ENCODE results near the gene A4GALT.
A peak's percentile ranks its signal among the peaks of the same experiment; 100 is the strongest.
"Not testable (repeated sequence)": the region's sequence is repeated elsewhere in the genome, so short reads cannot be mapped to it uniquely, and the experiment has no call there.

The A4GALT gene, protein sequence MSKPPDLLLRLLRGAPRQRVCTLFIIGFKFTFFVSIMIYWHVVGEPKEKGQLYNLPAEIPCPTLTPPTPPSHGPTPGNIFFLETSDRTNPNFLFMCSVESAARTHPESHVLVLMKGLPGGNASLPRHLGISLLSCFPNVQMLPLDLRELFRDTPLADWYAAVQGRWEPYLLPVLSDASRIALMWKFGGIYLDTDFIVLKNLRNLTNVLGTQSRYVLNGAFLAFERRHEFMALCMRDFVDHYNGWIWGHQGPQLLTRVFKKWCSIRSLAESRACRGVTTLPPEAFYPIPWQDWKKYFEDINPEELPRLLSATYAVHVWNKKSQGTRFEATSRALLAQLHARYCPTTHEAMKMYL

DNA sequence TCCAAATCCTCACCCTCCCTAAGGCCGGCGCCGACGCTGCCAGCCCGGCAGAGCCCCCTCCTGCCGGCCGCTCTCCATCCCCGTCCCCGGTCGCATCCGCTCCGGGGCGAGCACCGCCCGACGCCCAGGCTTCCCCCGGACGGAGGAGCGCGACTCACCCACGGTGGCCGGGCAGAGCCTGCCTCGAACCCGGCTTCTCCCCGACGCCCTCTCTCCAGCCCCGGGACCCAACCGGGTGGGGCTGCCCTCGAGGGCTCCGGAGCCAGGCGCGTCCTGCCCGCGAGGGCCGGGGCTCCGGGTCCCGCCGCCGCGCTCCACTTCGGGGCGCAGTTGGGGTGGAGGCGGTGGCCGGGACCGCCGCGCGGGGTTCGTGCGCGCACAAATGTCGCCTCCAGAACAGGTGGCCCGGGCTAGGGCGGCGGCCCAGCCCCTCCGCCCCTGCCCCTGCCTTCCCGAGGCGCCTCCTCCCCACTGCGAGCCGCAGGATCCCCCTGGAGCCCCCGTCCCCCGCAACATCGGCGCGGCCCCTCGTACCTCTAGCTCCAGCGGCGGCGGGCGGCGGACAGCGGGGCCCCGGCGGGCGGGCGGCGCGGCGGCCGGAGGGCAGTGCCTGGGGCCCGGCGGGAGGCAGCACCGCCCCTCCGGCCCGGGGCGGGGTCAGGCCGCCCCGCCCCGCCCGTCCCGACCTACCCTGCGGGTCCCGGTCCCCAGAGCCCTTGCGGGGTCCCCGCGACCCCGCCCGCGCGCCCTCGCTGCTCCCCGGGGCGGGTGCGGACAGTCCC, at the start of gene A4GALT:
Gene A4GALT (minus strand): TSS at position 608 of the 782 bp plus-strand sequence. CDS start 26,919 bp downstream, outside the sequence.
- no peak for DNase-seq

DNA sequence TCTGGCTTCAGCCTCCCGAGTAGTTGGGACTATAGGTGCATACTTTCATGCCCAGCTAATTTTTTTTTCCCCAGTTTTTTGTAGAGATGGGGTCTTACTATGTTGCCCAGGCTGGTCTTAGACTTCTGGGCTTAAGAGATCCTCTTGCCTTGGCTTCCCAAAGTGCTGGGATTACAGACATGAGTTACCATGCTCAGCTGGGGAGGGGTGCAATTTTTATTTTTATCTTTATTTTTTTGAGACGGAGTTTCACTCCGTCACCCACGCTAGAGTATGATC, 49.7 kb upstream of the A4GALT start:
- no peak for DNase-seq

DNA sequence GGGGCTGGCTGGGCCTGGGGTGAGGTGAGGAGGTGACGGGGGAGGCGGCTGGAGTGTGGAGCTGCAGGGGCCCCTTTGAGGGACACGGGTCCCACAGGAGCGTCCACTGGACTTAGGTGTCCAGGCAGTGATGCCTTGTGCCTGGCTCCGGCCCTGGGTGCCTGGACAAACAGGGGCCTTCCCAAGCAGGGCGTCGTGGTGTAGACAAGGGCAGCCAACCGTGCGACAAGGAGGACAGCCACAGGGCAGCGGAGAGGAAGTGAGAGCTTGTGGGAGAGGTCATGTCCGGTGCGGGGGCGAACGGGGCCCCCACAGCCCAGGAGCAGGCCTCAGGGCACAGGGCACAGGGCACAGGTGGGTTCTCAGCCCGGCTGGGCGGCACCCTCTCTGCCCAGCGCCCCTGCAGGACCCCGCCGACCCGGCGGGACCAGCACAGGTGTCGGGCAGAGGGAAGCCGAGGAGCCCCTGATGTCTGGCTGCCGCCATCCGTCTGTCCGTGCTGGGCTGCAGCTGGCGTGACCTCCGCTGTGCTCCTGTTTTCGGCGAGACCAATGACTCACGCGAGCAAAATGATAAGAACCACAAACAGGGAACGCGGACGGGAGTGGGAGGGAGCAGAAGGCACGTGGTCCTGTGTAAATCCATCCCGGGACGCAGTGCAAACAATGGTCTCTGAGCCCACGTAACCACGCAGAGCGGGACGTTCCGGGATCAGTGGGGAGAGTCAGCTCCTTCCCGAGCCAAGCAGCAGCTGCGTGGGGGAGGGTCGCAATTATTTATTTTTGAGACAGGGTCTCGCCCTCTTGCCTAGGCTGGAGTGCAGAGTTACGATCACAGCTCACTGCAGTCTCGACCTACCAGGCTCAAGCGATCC, 49.1 kb upstream of the A4GALT start:
- no peak for DNase-seq

DNA sequence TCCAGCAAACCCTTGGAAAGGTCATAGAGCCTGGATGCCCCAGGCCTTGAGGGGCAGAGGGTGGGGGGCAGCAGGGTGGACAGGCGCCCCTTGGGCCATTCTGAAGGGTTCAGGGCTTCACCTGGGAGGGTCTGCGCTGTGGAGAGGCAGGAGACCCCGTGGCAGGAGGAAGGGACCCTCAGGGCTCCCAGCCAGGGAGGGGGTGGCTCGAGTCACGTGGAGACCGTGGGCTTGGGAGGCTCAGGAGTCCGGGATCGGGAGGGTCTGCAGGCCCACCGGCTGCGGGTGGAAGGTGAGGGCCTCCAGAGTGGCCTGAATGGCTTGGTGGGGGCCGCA, 48.5 kb upstream of the A4GALT start:
- no peak for DNase-seq

DNA sequence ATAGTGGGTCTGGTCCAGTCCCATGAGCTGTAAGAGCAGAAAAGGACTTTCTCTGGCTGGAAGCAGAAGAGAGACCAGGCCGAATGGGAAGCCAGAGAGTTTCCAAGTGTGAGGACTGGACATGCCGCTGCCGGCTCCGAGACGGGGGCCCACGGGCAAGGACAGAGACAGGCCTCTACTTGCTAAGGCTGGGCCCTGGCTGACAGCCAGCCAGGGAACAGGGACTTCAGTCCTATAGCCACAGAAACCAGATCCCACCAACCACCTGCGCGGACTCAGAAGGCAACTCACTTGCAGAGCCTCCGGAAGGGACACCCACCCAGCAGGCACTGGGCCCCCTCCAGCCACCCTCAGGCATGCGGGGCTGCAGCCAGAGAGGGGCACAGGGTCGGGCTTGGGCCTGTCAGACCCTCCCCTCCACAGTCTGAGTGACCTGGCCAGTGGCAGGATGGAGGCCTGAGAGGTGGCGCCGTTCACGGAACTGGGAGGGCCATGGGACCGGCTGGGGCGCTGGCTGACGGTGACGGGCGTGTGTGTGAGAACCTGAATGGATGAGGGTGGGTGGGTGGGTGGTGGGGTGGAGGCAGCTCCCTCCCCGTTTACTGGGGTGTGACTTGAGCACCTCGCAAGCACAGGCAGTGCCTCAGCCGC, 47.8 kb upstream of the A4GALT start:
- DNase-seq: no peak

DNA sequence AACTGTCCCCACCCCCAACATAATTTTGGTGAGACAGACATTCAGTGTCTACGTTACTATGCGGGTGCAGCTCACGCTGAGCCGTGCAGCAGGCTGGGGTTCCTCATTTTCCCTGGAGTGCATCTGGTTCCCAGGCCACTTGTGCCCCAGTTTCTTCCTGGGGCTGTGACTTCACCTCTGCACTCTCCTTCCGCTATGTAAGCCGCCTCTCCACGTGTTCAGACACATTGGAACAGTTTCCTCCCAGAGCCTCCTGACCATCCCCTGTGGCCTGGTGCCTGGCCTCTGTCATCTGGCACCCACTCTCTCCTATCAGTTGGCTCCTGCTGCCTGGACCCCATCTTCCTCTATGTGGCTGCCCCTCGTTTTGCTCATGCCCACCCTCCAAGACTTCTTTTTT, 46.2 kb upstream of the A4GALT start:
- DNase-seq: no peak

DNA sequence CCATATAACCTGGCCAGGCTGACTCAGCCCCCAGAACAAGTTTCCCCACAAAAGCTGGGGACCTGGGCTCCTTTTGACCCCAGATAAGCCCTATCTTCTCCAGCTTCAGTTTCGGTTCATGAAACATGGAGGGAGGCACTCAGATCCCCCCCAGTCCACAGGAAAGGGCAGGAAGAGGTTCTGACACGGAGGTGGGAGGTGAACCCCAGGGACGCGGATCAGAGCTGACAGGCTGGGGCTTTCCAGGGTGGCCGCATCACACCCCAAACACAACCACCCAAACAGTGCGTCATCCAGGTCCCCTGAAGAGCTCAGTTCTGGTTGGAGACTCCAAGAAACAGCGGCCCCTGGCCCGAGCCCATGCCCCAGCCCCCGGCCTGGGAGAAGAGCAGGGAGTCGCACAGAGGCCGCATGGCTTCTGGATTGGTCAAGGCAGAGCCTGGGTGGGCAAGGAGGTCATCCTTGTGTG, 44.3 kb upstream of the A4GALT start:
- no peak for DNase-seq

DNA sequence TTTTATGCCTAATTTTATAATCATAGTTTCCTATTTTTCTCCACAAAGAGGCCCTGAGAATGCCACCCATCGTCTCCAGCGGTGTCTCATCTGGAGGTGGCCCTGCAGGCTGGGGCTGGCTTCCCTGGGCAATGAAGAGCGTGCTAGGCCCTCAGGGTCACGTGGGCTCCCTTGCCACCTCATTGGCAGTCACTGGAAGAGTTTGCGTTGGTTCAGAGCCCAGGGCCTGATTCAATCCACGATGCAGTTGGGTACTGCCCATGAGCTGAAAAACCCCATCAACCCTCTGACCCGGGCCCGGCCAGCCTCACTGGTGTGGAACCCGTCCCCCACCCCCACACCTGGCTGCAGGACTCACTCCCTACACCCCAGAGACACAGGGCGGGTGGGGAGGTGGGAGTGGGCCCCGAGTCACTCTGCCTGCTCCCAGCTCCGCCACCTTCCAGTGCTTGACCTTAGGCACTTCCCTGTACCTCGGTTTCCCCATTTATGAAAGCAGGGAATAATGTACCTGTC, 43.4 kb upstream of the A4GALT start:
- no peak for DNase-seq

DNA sequence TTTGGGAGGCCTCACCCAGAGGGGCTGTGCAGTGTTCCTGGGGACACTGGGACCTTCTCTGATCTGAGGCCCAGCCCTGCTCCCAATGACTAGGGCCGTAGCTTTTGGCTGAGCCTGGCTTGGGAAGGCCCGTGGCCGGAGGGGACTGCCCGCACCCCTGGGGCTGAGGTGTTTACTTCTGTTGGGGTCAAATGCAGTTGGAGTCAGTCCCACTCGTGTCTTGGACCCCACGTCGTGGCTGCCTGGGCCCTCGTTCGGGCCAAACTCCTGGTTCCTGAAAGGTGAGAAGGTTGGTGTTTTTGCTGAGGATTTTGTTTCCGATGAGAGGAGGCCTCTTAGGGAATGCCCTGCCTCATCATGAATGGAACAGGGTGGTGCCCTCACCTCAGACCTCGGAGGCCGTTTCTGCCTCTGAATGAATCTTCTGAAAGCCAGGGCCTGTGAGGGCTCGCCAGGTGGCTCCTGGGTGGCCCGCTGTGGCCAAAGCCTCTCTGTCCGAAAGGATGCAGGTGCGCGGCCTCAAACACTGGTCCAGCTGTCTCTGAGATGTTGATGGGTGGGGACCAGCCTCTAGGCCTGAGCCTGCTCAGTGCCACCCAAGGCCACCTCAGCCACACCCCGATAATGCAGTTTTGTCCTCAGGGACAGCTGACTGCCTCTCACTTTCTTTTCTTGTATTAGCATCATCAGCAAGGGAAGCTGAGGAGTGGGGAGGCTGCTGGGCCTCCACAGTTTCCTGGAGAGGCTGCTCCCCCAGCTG, 40.3 kb upstream of the A4GALT start:
- DNase-seq: no peak

DNA sequence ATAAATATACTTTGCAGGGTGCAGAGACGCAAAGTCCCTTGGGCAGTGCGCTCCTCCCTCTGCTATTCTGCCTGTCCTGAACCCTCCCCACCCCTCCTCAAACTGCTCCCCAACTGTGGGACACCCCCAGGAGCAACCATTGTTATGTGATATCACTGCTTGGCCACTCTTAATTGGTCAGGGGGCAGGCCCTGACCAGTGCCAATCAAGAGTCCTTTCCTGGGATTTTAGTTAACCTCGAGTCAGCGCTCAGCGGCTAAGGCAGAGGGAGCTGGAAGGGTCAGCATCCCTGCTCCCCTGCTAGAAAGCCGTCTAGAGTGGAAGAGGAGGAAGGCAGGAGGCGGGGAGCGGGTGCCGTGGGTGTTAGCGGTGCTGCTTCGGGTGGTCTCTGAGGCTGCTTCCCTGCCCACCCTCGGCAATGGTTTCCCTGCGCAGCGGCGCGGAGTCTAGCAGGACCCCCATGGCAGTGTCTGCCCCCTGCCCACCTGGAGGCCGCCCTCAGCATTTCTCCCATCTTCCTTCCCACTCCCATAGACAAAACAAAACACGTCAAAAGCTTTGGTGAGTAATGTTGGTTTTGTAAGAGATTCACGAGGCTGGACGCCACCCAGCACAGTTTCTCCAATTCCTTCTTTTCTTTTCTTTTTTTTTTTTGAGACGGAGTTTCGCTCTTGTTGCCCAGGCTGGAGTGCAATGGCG, 38.4 kb upstream of the A4GALT start:
- no peak for DNase-seq

DNA sequence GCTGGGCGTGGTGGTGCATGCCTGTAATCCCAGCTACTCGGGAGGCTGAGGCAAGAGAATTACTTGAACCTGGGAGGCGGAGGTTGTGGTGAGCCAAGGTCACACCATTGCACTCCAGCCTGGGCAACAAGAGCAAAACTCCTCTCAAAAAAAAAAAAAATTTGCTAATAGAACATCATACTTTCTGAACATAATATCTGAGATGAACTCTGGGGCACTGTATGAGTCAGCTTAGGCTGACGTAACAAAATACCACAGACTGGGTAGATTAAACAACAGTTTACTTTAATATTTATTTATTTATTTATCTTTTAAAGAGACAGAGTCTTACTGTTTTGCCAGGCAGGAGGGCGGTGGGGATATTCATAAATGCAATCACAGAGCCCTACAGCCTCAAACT, 34.9 kb upstream of the A4GALT start:
- not testable (repeated sequence) for DNase-seq

DNA sequence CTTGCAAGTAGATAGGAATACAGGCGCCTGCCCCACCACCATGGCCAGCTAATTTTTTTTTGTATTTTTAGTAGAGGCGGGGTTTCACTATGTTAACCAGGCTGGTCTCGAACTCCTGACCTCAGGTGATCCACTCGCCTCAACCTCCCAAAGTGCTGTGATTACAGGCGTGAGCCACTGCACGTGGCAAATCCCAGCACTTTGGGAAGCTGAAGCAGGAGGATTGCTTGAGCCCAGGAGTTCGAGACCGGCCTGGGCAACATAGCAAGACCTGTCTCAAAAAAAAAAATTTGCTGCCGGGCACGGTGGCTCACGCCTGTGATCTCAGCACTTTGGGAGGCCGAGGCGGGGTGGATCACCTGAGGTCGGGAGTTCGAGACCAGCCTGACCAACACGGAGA, 34.5 kb upstream of the A4GALT start:
- DNase-seq: not testable (repeated sequence)

DNA sequence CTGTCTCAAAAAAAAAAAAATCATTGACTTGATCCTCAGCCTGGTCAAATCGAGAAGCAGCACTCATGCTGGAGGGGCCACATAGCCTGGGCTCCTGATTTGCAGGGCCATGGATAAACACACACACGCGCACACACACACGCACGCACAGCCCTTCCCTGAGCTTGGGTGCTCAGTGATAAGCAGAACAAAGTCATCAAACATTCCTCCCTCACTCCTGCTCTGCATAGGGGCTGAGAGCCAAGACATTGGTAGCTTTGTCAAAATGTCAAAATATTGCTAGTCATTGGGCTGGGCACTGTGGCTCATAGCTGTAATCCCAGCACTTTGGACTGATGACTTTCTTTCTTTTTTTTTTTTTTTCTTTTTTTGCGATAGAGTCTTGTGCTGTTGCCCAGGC, 34.0 kb upstream of the A4GALT start:
- no peak for DNase-seq

DNA sequence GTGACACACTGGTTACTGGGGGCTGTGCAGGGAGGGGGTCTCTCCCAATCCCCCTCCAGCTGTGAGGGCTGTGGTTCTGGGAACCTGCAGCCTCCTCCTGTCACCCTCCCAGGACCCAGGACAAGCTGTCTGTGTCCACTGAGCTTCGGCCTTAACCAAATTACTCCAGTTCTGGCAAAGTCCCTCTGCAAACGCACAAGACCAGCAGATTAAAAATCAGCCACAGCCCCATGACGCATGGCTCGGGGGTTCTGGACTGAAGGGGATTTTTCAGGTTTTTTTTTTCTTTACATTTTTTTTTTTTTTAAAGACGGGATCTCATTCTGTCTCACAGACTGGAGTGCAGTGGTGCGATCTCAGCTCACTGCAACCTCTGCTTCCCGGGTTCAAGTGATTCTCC, 32.2 kb upstream of the A4GALT start:
- DNase-seq: no peak

DNA sequence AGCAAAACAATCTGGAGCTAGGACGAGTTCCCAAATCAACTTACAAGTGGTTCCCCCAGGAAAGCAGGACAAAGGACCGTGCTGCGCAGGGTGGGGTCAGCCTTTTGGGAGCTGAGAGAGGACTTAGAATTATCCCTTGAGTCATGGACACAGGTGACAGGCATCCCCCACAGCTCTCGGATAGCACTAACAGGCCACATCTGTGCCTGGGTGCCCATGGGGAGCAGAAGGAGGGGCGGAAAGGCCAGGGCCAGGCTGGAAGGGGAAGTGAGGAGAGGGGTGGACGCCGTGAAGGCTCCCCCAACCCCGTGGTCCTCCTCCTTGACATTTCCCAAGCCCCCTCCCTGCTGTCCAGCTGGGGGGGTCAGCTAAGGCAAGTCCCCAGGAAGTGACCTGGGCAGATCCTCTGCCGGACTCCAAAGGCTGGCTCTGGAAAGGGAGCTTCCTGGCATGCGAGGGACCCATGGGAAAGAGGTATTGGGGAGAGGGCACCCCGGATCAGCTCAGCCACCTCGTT, 31.6 kb upstream of the A4GALT start:
- no peak for DNase-seq

DNA sequence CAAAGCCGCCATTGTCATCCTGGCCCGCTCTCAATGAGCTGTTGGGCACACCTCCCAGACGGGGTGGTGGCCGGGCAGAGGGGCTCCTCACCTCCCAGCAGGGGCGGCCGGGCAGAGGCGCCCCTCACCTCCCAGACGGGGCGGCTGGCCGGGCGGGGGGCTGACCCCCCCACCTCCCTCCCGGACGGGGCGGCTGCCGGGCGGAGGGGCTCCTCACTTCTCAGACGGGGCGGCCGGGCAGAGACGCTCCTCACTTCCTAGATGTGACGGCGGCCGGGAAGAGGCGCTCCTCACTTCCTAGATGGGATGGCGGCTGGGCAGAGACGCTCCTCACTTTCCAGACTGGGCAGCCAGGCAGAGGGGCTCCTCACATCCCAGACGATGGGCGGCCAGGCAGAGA, 29.8 kb upstream of the A4GALT start:
- not testable (repeated sequence) for DNase-seq

DNA sequence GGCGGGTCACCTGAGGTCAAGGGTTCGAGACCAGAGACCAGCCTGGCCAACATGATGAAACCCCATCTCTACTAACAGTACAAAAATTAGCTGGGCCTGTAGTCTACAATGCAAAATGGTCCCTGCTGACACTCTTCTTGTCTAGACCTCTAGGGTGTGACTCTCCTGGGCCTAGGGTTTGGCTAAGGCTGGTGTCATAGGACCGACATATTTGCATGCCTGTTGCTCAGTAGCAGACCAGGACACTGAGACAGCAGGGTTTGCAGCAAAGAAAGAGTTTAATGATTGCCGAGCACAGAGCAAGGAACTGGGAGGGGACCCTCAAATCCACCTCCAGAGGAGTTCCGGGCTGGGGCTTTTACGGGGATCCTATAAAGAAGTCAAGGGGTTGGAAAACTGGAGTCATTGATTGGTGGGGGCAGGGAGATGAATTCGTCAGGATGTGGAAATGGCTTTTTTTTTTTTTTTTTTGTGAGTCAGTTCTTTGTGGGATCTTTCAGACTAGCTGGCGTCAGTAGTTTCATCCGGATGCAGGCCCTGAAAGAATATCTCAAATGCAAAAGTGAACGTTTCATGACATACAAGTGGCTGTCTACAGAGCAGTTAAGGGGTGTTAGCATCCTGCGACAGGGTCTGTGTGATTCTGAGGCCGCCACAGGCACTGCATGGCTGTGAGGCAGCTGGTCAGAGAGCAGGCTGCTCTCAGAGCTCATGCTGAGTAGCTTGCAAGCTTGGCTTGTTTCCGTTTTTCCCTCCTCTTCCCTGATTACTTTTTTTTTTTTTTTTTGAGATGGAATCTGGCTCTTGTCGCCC, 27.2 kb upstream of the A4GALT start:
- DNase-seq: peak; percentile 43

DNA sequence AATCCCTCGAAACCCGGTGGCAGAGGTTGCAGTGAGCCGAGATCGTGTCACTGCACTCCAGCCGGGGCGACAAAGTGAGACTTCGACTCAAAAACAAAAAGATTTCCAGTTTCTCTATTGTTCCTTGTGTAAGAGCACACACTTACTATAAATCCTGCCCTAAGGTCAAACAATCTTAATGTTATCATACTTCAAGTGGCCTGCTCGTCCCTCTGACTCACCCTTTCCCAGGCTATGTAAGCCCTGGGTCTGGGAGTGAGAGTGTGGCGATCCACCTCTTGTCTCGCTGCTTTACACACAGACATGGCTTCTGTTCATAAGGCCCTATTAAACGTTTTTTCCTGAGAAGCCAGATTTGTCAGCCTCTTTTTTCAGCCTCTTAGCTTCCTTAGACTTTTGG, 24.4 kb upstream of the A4GALT start:
- no peak for DNase-seq

DNA sequence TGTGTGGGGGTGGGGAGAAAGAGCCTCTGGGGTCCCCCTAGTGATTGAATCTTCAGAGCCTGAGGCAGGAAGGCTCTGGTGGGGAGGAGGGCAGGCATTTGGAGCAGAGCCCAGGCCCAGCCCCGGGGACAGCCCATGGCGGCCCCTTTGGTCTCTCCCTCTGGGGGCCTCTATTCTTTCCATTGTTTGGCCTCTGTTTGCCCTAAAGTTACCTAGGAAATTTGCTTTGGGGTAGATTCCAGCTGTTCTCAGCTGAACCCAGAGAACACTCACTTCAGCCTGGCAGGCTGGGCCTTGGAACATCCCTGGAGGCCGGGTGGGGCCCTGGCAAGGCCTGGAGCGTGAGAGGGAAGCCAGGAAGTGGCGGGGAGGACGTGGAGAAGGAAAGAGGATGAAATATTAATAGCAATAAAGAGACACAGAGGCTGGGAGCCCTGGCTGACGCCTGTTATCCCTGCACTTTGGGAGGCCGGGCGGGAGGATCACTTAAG, 22.9 kb upstream of the A4GALT start:
- peak; percentile 90 for DNase-seq

DNA sequence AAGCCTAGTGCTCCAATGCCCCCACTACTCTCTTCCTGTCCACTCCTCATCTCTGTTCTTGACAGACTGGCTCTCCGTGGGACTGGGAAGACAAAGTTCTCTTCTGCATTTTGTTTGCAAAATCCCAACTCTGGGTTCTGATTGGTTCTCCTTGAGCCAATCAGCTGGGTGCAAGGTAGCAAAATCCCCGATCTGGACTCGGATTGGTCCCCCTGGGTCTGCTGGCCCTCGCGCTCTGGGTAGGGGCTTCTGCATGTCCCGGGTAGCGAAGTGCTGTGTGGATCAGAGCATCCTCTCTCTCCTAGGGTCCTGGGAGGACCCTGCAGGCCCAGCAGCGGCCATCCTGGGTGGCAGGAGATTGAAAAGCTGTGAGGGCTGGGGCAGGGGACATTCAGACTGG, 22.3 kb upstream of the A4GALT start:
- peak; percentile 52 for DNase-seq

Measured in right hindlimb (tissue), 1 donor.